Left lobe of liver (tissue), 2 donors: ENCODE results near the gene SAP30L. TPM values are rescaled to one million over a fixed set of nuclear protein-coding genes. Genes with fewer than 3 reads are reported as not detected.

Source experiments
- ATAC-seq: fragments of 200-7000 bp; cut with Tn5 transposase; one replicate; pipeline ENCODE4 v1.9.1; 2020; ENCODE audit warnings: mild to moderate bottlenecking, moderate library complexity
- DNase-seq: peaks from one replicate; pipeline ENCODE4 v3.0.0-alpha.2; 2020; ENCODE audit warnings: low spot score
- total RNA-seq: library from RNA; stranded (reverse); gene quantifications from one replicate; pipeline ENCODE4 v1.2.1, GENCODE V29; 2021
- donor health status: DM: no; HTN: no; CAD: no; lungs with moderate emphysema.
- donor health status: DM: no; HTN: yes; CAD: no.

Gene SAP30L
- total RNA-seq, 1 donor from 2014 or later = 16.6 TPM

DNA sequence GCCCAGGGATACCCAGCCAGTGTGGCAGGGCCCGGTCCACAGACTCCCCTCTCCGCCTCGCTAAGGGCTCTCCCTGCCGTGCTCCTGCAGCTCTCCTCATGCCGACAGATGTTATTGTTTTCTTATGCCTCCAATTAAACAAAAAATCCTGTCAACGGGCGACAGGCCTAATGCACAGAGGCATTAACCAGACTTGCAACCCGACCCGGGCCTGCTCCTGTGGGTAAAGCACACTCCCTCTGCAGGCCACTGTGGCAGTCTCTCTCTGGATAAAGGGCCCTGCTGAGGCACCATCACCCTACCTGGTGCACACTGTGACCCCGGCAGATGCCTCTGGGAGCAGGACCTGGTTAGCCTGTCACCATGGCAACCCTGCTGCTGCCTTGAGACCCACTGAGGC is 59.8 kb downstream of the SAP30L start:
- DNase-seq (no peak), ATAC-seq (no peak)

DNA sequence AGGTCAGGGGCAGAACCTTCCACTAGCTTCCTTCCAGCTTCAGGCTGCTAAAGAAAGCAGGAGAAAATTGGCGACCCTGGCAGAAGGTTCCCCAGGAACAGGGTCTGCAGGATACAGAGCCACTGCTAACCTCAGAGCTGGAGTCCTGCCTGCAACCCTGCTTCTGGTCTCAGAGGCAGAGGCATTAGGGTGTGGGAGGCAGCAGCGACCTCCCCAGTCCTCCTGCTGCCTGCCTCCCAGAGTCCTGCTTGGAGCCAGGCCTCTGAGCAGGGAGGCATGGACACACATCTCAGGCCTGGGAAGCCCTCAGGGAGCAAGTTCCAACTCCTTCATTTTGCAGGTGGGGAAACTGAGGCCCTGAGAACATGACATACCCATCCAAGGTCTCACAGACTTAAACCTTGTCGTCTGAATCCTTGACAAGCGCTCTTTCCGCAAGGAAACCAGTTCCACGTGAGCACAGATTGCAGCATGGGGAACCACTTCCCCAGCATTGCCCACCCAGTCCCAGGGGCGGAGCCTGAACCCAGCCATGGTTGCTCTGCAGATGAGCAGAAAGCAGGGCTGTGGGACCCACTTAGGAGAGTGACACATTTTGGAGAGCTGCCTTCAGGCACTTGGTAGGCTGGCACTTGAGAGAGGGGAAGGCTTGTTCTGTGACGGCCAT is 60.4 kb downstream of the SAP30L start:
- ATAC-seq = no peak
- DNase-seq = no peak

DNA sequence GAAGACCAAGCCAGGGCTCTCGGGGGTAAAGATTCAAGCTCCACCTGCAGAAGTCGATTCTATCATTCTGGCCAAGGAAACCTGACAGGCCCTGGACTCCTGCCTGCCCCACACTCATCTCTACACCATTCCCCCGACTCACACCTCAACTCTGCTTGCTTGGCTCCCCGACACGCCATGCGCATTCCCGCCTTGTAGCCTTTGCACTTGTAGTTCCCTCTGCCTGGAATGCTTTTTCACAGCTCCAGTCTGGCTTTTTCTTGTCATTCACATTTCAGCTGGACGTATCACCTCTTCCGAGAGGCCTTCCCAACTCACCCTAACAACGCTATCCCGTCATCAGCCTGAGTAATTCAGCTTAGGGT is 60.9 kb downstream of the SAP30L start:
- ATAC-seq = no peak
- no peak for DNase-seq

DNA sequence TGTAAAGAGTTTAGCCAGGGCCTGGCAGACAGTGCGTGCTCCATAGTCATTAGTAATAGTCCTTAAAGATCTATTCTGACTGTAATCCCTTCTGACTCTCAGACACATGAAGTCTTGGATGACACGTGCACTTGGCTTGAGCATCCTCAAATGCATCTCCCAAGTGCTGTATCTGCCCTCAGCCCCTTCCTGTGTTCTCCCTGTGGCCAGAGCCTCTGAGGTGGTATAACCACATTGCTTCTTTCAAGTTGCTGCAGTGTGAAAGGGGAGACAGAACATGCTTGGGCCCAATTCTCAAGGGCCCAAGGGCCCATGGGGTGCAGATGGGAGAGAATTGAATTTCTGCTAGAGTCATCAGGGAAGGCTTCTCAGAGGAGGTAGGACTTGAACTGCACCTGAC is 62.3 kb downstream of the SAP30L start:
- no peak for DNase-seq
- no peak for ATAC-seq

DNA sequence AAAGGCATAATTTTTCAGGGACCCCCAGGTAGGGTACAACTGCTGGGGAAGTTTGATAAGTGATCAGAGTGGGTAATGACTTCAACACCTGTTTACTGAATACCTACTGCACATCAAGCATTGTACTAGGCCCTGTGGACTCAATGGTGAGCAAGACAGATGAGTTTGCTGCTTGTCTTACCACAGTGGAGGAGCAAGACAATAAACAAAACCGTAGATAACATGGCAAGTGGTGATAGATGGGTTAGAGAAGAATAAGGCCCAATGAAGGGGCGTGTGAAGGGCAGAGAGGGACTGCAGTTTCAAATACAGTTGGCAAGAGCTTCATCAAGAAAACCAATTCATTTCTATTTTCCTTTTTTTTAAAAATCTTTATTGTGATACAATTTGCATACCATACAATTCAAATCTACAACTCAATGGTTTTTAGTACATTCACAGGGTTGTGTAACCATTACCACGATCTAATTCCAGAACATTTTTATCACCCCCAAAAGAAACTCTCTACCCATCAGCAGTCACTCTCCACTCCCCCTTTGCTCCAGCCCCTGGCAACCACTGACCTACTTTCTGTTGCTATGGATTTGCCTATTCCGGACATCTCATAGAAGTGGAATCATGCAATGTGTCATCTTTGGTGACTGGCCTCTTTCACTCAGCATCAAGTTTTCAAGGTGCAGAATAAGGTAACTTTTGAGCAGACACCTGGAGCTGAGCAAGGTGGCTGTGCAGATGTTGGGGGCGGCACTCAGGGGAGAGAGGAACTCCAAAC is 64.2 kb downstream of the SAP30L start:
- DNase-seq (no peak), ATAC-seq (no peak)

Other genes with a start within 250 kb of the SAP30L start
- not detected for gene HAND1, start 32.2 kb downstream of the SAP30L start, total RNA-seq